ENCODE results near the gene RNU5B-1. TPM values are rescaled to one million over a fixed set of nuclear protein-coding genes. Genes with fewer than 3 reads are reported as not detected.

RNU5B-1 gene
- total and polyA plus RNA-seq, 2 of the 8 experiments (the other 6 are each of a cell fraction or from before 2014, with no cell fraction given): not detected

DNA sequence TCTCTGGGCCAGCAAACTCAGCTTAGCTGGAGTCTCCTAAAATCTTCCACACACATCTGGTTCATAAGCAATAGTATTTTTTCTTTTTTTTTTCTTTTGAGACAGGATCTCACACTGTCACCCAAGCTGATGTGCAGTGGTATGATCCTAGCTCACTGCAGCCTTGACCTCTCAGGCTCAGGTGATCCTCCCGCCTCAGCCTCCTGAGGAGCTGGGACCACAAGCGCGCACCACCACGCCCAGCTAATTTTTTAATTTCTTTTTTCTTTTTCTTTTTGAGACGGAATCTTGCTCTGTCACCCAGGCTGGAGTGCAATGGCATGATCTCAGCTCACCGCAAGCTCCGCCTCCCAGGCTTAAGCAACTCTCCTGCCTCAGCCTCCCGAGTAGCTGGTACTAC is 34.3 kb downstream of the RNU5B-1 start (continued):
- no peak for TF ChIP-seq NRF1 (IDR thresholded peaks at IDR 0.05; ENCODE audit: low read depth, low read length)
- no peak for TF ChIP-seq POLR2A (IDR thresholded peaks at IDR 0.05; ENCODE audit: control extremely low read depth in 1 of 2, low read depth in 2 of 2, low read length in 2 of 2)
- TF ChIP-seq, protein P1, sequence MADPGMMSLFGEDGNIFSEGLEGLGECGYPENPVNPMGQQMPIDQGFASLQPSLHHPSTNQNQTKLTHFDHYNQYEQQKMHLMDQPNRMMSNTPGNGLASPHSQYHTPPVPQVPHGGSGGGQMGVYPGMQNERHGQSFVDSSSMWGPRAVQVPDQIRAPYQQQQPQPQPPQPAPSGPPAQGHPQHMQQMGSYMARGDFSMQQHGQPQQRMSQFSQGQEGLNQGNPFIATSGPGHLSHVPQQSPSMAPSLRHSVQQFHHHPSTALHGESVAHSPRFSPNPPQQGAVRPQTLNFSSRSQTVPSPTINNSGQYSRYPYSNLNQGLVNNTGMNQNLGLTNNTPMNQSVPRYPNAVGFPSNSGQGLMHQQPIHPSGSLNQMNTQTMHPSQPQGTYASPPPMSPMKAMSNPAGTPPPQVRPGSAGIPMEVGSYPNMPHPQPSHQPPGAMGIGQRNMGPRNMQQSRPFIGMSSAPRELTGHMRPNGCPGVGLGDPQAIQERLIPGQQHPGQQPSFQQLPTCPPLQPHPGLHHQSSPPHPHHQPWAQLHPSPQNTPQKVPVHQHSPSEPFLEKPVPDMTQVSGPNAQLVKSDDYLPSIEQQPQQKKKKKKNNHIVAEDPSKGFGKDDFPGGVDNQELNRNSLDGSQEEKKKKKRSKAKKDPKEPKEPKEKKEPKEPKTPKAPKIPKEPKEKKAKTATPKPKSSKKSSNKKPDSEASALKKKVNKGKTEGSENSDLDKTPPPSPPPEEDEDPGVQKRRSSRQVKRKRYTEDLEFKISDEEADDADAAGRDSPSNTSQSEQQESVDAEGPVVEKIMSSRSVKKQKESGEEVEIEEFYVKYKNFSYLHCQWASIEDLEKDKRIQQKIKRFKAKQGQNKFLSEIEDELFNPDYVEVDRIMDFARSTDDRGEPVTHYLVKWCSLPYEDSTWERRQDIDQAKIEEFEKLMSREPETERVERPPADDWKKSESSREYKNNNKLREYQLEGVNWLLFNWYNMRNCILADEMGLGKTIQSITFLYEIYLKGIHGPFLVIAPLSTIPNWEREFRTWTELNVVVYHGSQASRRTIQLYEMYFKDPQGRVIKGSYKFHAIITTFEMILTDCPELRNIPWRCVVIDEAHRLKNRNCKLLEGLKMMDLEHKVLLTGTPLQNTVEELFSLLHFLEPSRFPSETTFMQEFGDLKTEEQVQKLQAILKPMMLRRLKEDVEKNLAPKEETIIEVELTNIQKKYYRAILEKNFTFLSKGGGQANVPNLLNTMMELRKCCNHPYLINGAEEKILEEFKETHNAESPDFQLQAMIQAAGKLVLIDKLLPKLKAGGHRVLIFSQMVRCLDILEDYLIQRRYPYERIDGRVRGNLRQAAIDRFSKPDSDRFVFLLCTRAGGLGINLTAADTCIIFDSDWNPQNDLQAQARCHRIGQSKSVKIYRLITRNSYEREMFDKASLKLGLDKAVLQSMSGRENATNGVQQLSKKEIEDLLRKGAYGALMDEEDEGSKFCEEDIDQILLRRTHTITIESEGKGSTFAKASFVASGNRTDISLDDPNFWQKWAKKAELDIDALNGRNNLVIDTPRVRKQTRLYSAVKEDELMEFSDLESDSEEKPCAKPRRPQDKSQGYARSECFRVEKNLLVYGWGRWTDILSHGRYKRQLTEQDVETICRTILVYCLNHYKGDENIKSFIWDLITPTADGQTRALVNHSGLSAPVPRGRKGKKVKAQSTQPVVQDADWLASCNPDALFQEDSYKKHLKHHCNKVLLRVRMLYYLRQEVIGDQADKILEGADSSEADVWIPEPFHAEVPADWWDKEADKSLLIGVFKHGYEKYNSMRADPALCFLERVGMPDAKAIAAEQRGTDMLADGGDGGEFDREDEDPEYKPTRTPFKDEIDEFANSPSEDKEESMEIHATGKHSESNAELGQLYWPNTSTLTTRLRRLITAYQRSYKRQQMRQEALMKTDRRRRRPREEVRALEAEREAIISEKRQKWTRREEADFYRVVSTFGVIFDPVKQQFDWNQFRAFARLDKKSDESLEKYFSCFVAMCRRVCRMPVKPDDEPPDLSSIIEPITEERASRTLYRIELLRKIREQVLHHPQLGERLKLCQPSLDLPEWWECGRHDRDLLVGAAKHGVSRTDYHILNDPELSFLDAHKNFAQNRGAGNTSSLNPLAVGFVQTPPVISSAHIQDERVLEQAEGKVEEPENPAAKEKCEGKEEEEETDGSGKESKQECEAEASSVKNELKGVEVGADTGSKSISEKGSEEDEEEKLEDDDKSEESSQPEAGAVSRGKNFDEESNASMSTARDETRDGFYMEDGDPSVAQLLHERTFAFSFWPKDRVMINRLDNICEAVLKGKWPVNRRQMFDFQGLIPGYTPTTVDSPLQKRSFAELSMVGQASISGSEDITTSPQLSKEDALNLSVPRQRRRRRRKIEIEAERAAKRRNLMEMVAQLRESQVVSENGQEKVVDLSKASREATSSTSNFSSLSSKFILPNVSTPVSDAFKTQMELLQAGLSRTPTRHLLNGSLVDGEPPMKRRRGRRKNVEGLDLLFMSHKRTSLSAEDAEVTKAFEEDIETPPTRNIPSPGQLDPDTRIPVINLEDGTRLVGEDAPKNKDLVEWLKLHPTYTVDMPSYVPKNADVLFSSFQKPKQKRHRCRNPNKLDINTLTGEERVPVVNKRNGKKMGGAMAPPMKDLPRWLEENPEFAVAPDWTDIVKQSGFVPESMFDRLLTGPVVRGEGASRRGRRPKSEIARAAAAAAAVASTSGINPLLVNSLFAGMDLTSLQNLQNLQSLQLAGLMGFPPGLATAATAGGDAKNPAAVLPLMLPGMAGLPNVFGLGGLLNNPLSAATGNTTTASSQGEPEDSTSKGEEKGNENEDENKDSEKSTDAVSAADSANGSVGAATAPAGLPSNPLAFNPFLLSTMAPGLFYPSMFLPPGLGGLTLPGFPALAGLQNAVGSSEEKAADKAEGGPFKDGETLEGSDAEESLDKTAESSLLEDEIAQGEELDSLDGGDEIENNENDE (IDR thresholded peaks at IDR 0.05; ENCODE audit: insufficient replicate concordance, low read length): no peak
- no peak for TF ChIP-seq JUND (IDR thresholded peaks at IDR 0.05; ENCODE audit: low read length)
- TF ChIP-seq POU5F1 (IDR thresholded peaks at IDR 0.05; ENCODE audit: low read depth, low read length): no peak
- TF ChIP-seq SIRT6 (IDR thresholded peaks at IDR 0.05; ENCODE audit: low read length): no peak
- no peak for TF ChIP-seq POLR2AphosphoS5 (IDR thresholded peaks at IDR 0.05; ENCODE audit: low read depth, low read length)
- no peak for TF ChIP-seq TCF12 (IDR thresholded peaks at IDR 0.05; ENCODE audit: low read depth, low read length)
